ENCODE measurements around the gene SYAP1. TPM values are rescaled to one million over a fixed set of nuclear protein-coding genes. Genes with fewer than 3 reads are reported as not detected.

SYAP1 gene
- total and polyA plus RNA-seq, 10 of the 15 experiments (the other 5 are each of a cell fraction or from before 2014, with no cell fraction given), result 5.9 to 29.9 (median 16.2) TPM

GRCh38 chrX:16804923-16805464 is 85.6 kb downstream of the SYAP1 start:
- in situ Hi-C loops (cut with MboI), result no loop called here
- Histone ChIP-seq H3K4me3 (0 out of 2 replicates have a peak overlapping the region, but pooled peaks have one; percentile 8), H3K36me3 (ENCODE audit: control insufficient read depth in 2 of 2, insufficient read depth in 2 of 2, low read length in 1 of 2) (no peaks in the 10 kb centered on the region; a peak in 1 of 4 replicates), H4K20me1 (ENCODE audit: control insufficient read depth, insufficient read depth) (no peaks in the 10 kb centered on the region), H3K9ac (ENCODE audit: control insufficient read depth, insufficient read depth, low read length) (no peak overlapping the region), H3K27me3 (replicated peaks in 1 of 2; ENCODE audit: control insufficient read depth in 2 of 2, insufficient read depth in 2 of 2, low read length in 1 of 2) (no peaks in the 10 kb centered on the region), H3K4me2 (ENCODE audit: control insufficient read depth, insufficient read depth) (no peak overlapping the region), H3K27ac (ENCODE audit: control insufficient read depth, insufficient read depth) (no peak overlapping the region), H3K79me2 (ENCODE audit: control insufficient read depth, insufficient read depth, low read length) (peaks cover 10% of the 10 kb centered on the region), H3K4me1 (ENCODE audit: control insufficient read depth, insufficient read depth, low read length) (no peaks in the 10 kb centered on the region), H2AFZ (ENCODE audit: control insufficient read depth, low read depth, low read length) (no peak overlapping the region), H3K9me3 (replicated peaks; ENCODE audit: control insufficient read depth, insufficient read depth, low read length) (no peaks in the 10 kb centered on the region)
- ATAC-seq (peak; percentile 67), FAIRE-seq (no peak), DNase-seq (ENCODE audit: low read depth, low spot score) (no peak)
- no peak for TF ChIP-seq MTA3 (IDR thresholded peaks at IDR 0.05; ENCODE audit: borderline replicate concordance, low read length)
- TF ChIP-seq POLR2A (IDR thresholded peaks at IDR 0.05; ENCODE audit: low read depth, low read length), result no peak
- TF ChIP-seq REST (IDR thresholded peaks at IDR 0.05; ENCODE audit: low read depth, low read length), result no peak
- no peak for TF ChIP-seq POLR2AphosphoS5 (IDR thresholded peaks at IDR 0.05; ENCODE audit: low read length)
- TF ChIP-seq GATAD2B (conservative IDR thresholded peaks at IDR 0.05; ENCODE audit: low read depth), result no peak
- TF ChIP-seq ZNF622 (IDR thresholded peaks at IDR 0.05), result no peak
- TF ChIP-seq YY1 (IDR thresholded peaks at IDR 0.05; ENCODE audit: low read depth, low read length), result no peak
- TF ChIP-seq CTCF (IDR thresholded peaks at IDR 0.05 in 2 of 3, conservative IDR thresholded peaks at IDR 0.05 in 1 of 3; ENCODE audit: control insufficient read depth in 2 of 3, extremely low read depth in 1 of 3, insufficient read depth in 1 of 3, low read depth in 3 of 3, low read length in 3 of 3), result no peak
- no peak for TF ChIP-seq SKIL (IDR thresholded peaks at IDR 0.05; ENCODE audit: low read depth, poor library complexity, severe bottlenecking)
- no peak for TF ChIP-seq TCF7 (IDR thresholded peaks at IDR 0.05; ENCODE audit: borderline replicate concordance)
- TF ChIP-seq SMAD1 (IDR thresholded peaks at IDR 0.05; ENCODE audit: low read depth, partially characterized antibody), result no peak
- TF ChIP-seq RUNX3 (IDR thresholded peaks at IDR 0.05; ENCODE audit: low read length), result no peak
- no peak for TF ChIP-seq ZNF217 (IDR thresholded peaks at IDR 0.05)
- TF ChIP-seq PBX3 (IDR thresholded peaks at IDR 0.05; ENCODE audit: insufficient replicate concordance, low read depth, low read length), result no peak
- TF ChIP-seq BMI1 (IDR thresholded peaks at IDR 0.05; ENCODE audit: borderline replicate concordance), result no peak
- ChIA-PET CTCF (interaction anchor here (1.7 kb wide), 1 partner anchor 12 kb away, joined by 3 read pairs; no protein-coding TSS in a partner anchor), SMC1A (ENCODE audit: uncharacterized antibody, unreplicated experiment) (interaction anchor here (1.0 to 2.4 kb wide), 2 partner anchors 15 to 21 kb away, joined by 3 to 9 read pairs; no protein-coding TSS in a partner anchor), RAD21 (ENCODE audit: unreplicated experiment) (interaction anchor here (0.6 to 1.3 kb wide), 2 partner anchors 21 to 205 kb away, joined by 3 to 5 read pairs; no protein-coding TSS in a partner anchor), POLR2A (no interaction called here)
- BruUV-seq (replicated peaks), result no TSS peak
- WGBS (ENCODE audit: insufficient coverage, insufficient replicate concordance, low lambda C conversion rate, missing lambda C conversion rate), result 71% methylated on average over 7 of the region's 8 CpGs
- intact Hi-C loops (cut with micrococcal nuclease; ENCODE audit: unreplicated experiment), result no loop called here
